Stimulated activated CD4-positive, alpha-beta T cell treated with anti-CD3 and anti-CD28 coated beads, Interleukin-15, amount 100 ng/mL, for 48 hours (primary cell): Measurements from ENCODE around the gene HSD3B7.
A peak's percentile ranks its signal among the peaks of the same experiment; 100 is the strongest.
"Not testable (repeated sequence)": the region's sequence is repeated elsewhere in the genome, so short reads cannot be mapped to it uniquely, and the experiment has no call there.

Source experiments
- DNase-seq, 2 donors: peaks; one replicate each; pipeline ENCODE4 v3.0.0-alpha.2; 2020; ENCODE audit warnings: low read depth in 2 of 2

The HSD3B7 gene

GRCh38 chr16:31000671-31001382 is 15.8 kb downstream of the HSD3B7 start:
- DNase-seq = no peak

GRCh38 chr16:31001507-31002249 is 16.7 kb downstream of the HSD3B7 start:
- no peak for DNase-seq

GRCh38 chr16:31002250-31002700 is 17.3 kb downstream of the HSD3B7 start:
- no peak for DNase-seq

GRCh38 chr16:31002862-31003341 is 17.9 kb downstream of the HSD3B7 start:
- DNase-seq = no peak

GRCh38 chr16:31003744-31004143 is 18.7 kb downstream of the HSD3B7 start:
- no peak for DNase-seq

GRCh38 chr16:31004658-31005057 is 19.7 kb downstream of the HSD3B7 start:
- DNase-seq = no peak

- no peak for DNase-seq
Measured at GRCh38 chr16:31005350-31006085, 20.5 kb downstream of the HSD3B7 start.

- no peak for DNase-seq
Measured at GRCh38 chr16:31006086-31006385, 21.0 kb downstream of the HSD3B7 start.

GRCh38 chr16:31006589-31006988 is 21.6 kb downstream of the HSD3B7 start:
- no peak for DNase-seq

GRCh38 chr16:31007684-31008083 is 22.7 kb downstream of the HSD3B7 start:
- DNase-seq = no peak

GRCh38 chr16:31008149-31008548 is 23.1 kb downstream of the HSD3B7 start:
- no peak for DNase-seq

GRCh38 chr16:31008551-31008950 is 23.5 kb downstream of the HSD3B7 start:
- DNase-seq = no peak

GRCh38 chr16:31009120-31009519 is 24.1 kb downstream of the HSD3B7 start:
- no peak for DNase-seq

- DNase-seq = no peak
Measured at GRCh38 chr16:31009894-31010584, 25.0 kb downstream of the HSD3B7 start.

GRCh38 chr16:31010585-31011325 is 25.7 kb downstream of the HSD3B7 start, which contains the start of gene STX1B:
Gene STX1B (minus strand): TSS chr16:31010638. CDS start chr16:31010396, 242 bp downstream.
- peak in 1 of 2 donors; percentile 45 for DNase-seq

- not testable (repeated sequence) for DNase-seq
Measured at GRCh38 chr16:31011815-31012214, 26.8 kb downstream of the HSD3B7 start.

GRCh38 chr16:31013292-31013691 is 28.3 kb downstream of the HSD3B7 start:
- DNase-seq = not testable (repeated sequence)

GRCh38 chr16:31016018-31016417 is 31.0 kb downstream of the HSD3B7 start:
- no peak for DNase-seq

- not testable (repeated sequence) for DNase-seq
Measured at GRCh38 chr16:31017756-31018155, 32.7 kb downstream of the HSD3B7 start.

- no peak for DNase-seq
Measured at GRCh38 chr16:31020536-31020935, 35.5 kb downstream of the HSD3B7 start.
